Measurements from ENCODE around the gene PDGFA. TPM values are rescaled to one million over a fixed set of nuclear protein-coding genes. Genes with fewer than 3 reads are reported as not detected.

Gene PDGFA
- total and polyA plus RNA-seq, 12 donors, result 2.9 to 28.6 (median 13.6) TPM

DNA sequence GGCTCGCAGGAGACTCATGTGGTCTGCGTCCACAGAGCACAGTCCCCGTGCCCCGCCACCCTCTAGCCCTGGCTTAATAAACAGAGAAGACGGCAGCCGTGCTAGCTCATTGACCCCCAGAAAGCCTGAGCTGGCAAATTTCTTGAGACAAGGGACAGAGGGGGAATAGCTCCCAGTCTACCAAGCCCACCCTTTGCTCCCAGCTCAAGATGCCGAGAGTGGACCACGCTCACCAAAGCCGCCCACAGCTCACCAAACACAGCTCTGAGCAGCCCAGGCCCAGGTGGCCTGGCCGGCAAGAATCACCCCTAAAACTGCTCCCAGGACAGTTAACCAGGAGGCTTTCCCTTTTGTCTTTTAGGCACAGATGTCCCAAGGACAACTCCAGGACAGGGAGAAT lies 5.4 kb downstream of the PDGFA start:
- Histone ChIP-seq H3K27me3 (no peaks in the 10 kb centered on the region), H3K4me1 (replicated peaks in 1 of 2) (peaks cover 8 to 11% of the 10 kb centered on the region in 2 donors), H3K36me3 (replicated peaks in 1 of 2) (no peaks in the 10 kb centered on the region), H3K27ac (peak overlapping the region in 2 of 5 donors; percentile 52 to 63), H3K4me3 (no peak overlapping the region), H3K9me3 (replicated peaks in 1 of 3) (no peaks in the 10 kb centered on the region)
- intact Hi-C loops (cut with DNase I), result loop anchor here in 1 of 2 donors (10.0 kb wide), 1 partner anchor 211 kb away; the partner anchor contains the start of genes DNAAF5 and PRKAR1B
- TF ChIP-seq POLR2A (IDR thresholded peaks at IDR 0.05), result no peak
- TF ChIP-seq, protein P1, sequence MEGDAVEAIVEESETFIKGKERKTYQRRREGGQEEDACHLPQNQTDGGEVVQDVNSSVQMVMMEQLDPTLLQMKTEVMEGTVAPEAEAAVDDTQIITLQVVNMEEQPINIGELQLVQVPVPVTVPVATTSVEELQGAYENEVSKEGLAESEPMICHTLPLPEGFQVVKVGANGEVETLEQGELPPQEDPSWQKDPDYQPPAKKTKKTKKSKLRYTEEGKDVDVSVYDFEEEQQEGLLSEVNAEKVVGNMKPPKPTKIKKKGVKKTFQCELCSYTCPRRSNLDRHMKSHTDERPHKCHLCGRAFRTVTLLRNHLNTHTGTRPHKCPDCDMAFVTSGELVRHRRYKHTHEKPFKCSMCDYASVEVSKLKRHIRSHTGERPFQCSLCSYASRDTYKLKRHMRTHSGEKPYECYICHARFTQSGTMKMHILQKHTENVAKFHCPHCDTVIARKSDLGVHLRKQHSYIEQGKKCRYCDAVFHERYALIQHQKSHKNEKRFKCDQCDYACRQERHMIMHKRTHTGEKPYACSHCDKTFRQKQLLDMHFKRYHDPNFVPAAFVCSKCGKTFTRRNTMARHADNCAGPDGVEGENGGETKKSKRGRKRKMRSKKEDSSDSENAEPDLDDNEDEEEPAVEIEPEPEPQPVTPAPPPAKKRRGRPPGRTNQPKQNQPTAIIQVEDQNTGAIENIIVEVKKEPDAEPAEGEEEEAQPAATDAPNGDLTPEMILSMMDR (IDR thresholded peaks at IDR 0.05), result no peak
- 70 to 96% (median 91%) methylated on average over 6 to 10 of the region's 10 CpGs for WGBS, 4 donors
- DNase-seq, result no peak

DNA sequence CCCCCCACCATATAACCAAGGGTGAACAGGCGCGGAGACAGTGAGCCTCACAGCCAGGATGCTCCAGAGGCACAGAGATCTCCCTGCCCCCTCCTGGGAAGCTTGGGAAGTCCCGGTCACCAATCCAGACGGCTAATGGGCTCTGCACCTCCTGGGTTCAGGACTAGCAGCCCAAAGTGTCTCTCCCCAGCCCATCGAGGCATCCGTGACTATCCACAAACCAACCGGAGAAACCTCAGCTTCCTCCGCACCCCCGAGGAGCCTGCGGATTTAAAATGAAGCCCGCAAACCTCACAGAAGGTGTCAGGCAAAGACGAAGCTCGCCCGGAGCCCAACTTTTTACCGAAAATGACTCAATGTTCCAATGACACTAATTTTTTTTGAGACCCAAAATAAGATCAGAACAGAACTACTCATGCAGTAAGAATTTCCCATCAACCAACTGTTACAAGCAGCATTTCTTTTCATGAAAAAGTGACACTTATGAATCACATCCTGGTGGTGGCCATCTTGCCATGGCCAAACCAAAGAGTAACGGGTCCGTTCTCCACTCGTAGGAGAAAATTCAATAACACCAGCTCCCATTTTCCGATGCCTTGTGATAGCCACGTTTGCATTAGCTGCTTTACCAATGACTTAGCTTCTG lies 6.0 kb downstream of the PDGFA start:
- no peak overlapping the region for H3K4me3 ChIP-seq
- no peak for DNase-seq
- intact Hi-C loops (cut with DNase I), result loop anchor here in 1 of 2 donors (10.0 kb wide), 1 partner anchor 211 kb away; the partner anchor contains the start of genes DNAAF5 and PRKAR1B
- peak overlapping the region in 2 of 5 donors; percentile 52 to 63 for H3K27ac ChIP-seq
- H3K9me3 ChIP-seq (replicated peaks in 1 of 3), result no peaks in the 10 kb centered on the region
- WGBS, 4 donors, result 70 to 90% (median 82%) methylated on average over 16 to 20 of the region's 20 CpGs
- peaks cover 8 to 10% of the 10 kb centered on the region in 2 donors for H3K4me1 ChIP-seq (replicated peaks in 1 of 2)
- H3K36me3 ChIP-seq (replicated peaks in 1 of 2), result no peaks in the 10 kb centered on the region
- TF ChIP-seq, protein P1 (IDR thresholded peaks at IDR 0.05), result no peak
- no peak for TF ChIP-seq POLR2A (IDR thresholded peaks at IDR 0.05)
- H3K27me3 ChIP-seq, result no peaks in the 10 kb centered on the region

DNA sequence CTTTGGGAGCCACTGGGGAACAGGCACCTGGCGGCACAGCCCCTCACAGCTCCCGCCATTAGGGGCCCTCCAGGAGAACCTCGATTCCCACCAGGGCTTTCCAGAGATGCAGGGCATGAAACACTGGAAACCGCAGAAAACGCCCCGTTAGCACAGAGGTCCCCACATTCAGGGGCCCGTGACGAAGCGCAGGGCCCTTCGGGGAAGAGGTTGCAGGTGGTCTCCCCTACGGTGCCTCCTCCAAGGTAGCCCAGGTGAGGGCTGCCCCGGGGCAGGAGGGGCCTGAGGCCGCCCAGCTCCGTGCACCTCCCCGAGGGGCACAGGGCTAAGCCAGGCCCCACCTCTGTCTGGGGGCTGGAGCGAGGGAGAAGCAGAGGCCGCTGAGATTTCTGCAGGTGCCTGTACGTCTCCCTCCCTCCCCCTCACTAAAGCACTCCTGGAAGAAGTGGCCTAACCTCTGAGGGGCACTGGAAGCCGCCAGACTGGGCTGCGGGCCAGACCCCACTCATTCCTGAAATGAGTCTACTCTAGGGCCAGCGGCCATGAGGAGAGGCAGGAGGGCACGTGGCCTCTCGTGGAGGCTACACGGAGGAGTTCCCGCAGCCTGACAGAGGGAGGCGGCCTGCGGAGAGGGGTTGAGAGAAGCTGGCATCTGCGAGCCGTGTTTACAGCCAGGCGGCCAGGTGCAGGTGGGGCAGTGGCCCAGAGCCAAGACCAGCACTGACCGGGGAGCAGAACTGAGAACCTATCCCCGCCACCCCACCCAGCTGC lies 6.9 kb downstream of the PDGFA start:
- Histone ChIP-seq H3K36me3 (replicated peaks in 1 of 2) (no peaks in the 10 kb centered on the region), H3K27me3 (no peaks in the 10 kb centered on the region), H3K9me3 (replicated peaks in 1 of 3) (no peaks in the 10 kb centered on the region), H3K4me1 (replicated peaks in 1 of 2) (peaks cover under 1 to 4% of the 10 kb centered on the region in 2 donors), H3K27ac (peak overlapping the region in 2 of 5 donors; percentile 44 to 63), H3K4me3 (no peak overlapping the region)
- intact Hi-C loops (cut with DNase I), result loop anchor here in 1 of 2 donors (10.0 kb wide), 1 partner anchor 212 kb away; the partner anchor contains the start of genes DNAAF5 and PRKAR1B
- no peak for DNase-seq
- TF ChIP-seq, protein P1 (IDR thresholded peaks at IDR 0.05), result no peak
- TF ChIP-seq POLR2A (IDR thresholded peaks at IDR 0.05), result no peak
- 86 to 90% (median 89%) methylated on average over 9 to 32 of the region's 32 CpGs for WGBS, 4 donors

DNA sequence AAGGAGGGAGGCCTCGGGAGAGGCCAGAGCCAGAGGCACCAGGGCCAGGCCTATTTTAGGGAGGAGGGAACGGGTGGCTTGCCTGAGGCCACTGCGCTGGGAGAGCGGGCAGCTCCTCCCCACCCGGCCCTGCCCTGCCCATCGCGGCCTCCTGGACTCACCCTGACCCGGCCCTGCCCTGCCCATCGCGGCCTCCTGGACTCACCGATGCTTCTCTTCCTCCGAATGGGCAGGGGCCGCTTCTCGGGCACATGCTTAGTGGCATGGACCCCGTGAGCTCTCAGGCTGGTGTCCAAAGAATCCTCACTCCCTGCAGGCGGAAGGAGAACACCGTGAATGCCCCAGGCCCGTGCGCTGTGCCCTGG lies 7.5 kb downstream of the PDGFA start:
- no peak for DNase-seq
- no peaks in the 10 kb centered on the region for H3K9me3 ChIP-seq (replicated peaks in 1 of 3)
- TF ChIP-seq, protein P1 (IDR thresholded peaks at IDR 0.05), result no peak
- no peak for TF ChIP-seq POLR2A (IDR thresholded peaks at IDR 0.05)
- H3K4me3 ChIP-seq, result no peak overlapping the region
- intact Hi-C loops (cut with DNase I), result loop anchor here in 1 of 2 donors (10.0 kb wide), 1 partner anchor 213 kb away; the partner anchor contains the start of genes DNAAF5 and PRKAR1B
- no peaks in the 10 kb centered on the region for H3K36me3 ChIP-seq (replicated peaks in 1 of 2)
- peaks cover 0 to 4% of the 10 kb centered on the region in 2 donors for H3K4me1 ChIP-seq (replicated peaks in 1 of 2)
- no peak overlapping the region for H3K27ac ChIP-seq
- no peaks in the 10 kb centered on the region for H3K27me3 ChIP-seq
- WGBS, 4 donors, result 91 to 96% (median 94%) methylated on average over 9 to 19 of the region's 19 CpGs
